Measurements from ENCODE around the gene RAI1. TPM values are rescaled to one million over a fixed set of nuclear protein-coding genes. Genes with fewer than 3 reads are reported as not detected.
A peak's percentile ranks its signal among the peaks of the same experiment; 100 is the strongest.

The RAI1 gene
- polyA plus RNA-seq, 2 of the 4 experiments (the other 2 are of a cell fraction), result 3.5 to 23.8 TPM

GRCh38 chr17:17847118-17847689 is 165.9 kb downstream of the RAI1 start (continued):
- TF ChIP-seq POLR2A (IDR thresholded peaks at IDR 0.05; ENCODE audit: low read length), result no peak
- TF ChIP-seq CEBPB (IDR thresholded peaks at IDR 0.05), result no peak
- no peak for TF ChIP-seq ZC3H11A (IDR thresholded peaks at IDR 0.05)

- CTCF ChIA-PET, result interaction anchor here (1.2 to 35.9 kb wide), 6 partner anchors 14 to 167 kb away, joined by 3 to 859 read pairs (median 12); partner anchors contain the start of gene RAI1
- TF ChIP-seq NPAS2 (CRISPR knock-in tag; IDR thresholded peaks at IDR 0.05; ENCODE audit: borderline replicate concordance), result no peak
- TF ChIP-seq PBX3 (IDR thresholded peaks at IDR 0.05), result no peak
- no peak for TF ChIP-seq EP300 (IDR thresholded peaks at IDR 0.05)
- 90% methylated on average over 5 of the region's 5 CpGs for WGBS (ENCODE audit: missing lambda C conversion rate)
- Histone ChIP-seq H3K4me1 (peaks cover 19% of the 10 kb centered on the region), H3K4me3 (no peak overlapping the region), H3K4me2 (no peak overlapping the region), H3K27ac (no peak overlapping the region), H3K9me3 (no peaks in the 10 kb centered on the region)
- POLR2A ChIA-PET, result interaction anchor here (5.6 kb wide), 1 partner anchor 10 kb away, joined by 38 read pairs; the partner anchor contains the start of gene SREBF1
- FAIRE-seq (no peak), ATAC-seq (no peak), DNase-seq (ENCODE audit: low read depth in 1 of 2, low spot score in 1 of 2) (no peak)
Measured at GRCh38 chr17:17847726-17848125, 166.5 kb downstream of the RAI1 start.

GRCh38 chr17:17848311-17849082 is 167.2 kb downstream of the RAI1 start:
- ATAC-seq, result no peak
- H3K4me3 ChIP-seq, result no peak overlapping the region

More at GRCh38 chr17:17848311-17849082, 167.2 kb downstream of the RAI1 start:
- H3K4me2 ChIP-seq, result no peak overlapping the region
- FAIRE-seq (no peak), DNase-seq (ENCODE audit: low read depth in 1 of 2, low spot score in 1 of 2) (no peak)
- H3K4me1 ChIP-seq, result peaks cover 19% of the 10 kb centered on the region
- no peaks in the 10 kb centered on the region for H3K9me3 ChIP-seq
- POLR2A ChIA-PET, result interaction anchor here (5.6 kb wide), 1 partner anchor 11 kb away, joined by 38 read pairs; the partner anchor contains the start of gene SREBF1
- TF ChIP-seq TFCP2L1 (CRISPR knock-in tag; IDR thresholded peaks at IDR 0.05) (no peak), JUN (IDR thresholded peaks at IDR 0.05) (no peak), NPAS2 (CRISPR knock-in tag; IDR thresholded peaks at IDR 0.05; ENCODE audit: borderline replicate concordance) (no peak), PBX3 (IDR thresholded peaks at IDR 0.05) (no peak), MAZ (IDR thresholded peaks at IDR 0.05; ENCODE audit: borderline replicate concordance, low read depth, low read length) (no peak), HMGXB4 (CRISPR knock-in tag; IDR thresholded peaks at IDR 0.05; ENCODE audit: borderline replicate concordance) (no peak), MAFK (IDR thresholded peaks at IDR 0.05; ENCODE audit: partially characterized antibody) (no peak), HOXA7 (CRISPR knock-in tag; IDR thresholded peaks at IDR 0.05) (no peak)
- H3K27ac ChIP-seq, result peak overlapping the region in 1 of 2 experiments; percentile 74; a peak in 3 of 6 replicates
- 91% methylated on average over 10 of the region's 10 CpGs for WGBS (ENCODE audit: missing lambda C conversion rate)
- CTCF ChIA-PET, result interaction anchor here (1.0 to 35.9 kb wide), 9 partner anchors 9 to 168 kb away, joined by 3 to 859 read pairs (median 4); partner anchors contain the start of gene RAI1

All from A549 (cell line).